ENCODE results near the gene UPF1.

- TF ChIP-seq POLR2AphosphoS5 (IDR thresholded peaks at IDR 0.05), result no peak
- TF ChIP-seq CTCF (IDR thresholded peaks at IDR 0.05), result no peak
- no peak for TF ChIP-seq POLR2A (IDR thresholded peaks at IDR 0.05)
These were observed 58.4 kb downstream of the UPF1 start for GRCh38 chr19:18889949-18890745.

All from upper lobe of left lung (tissue), 4 donors.